ENCODE measurements around the gene KRTAP4-16. TPM values are rescaled to one million over a fixed set of nuclear protein-coding genes. Genes with fewer than 3 reads are reported as not detected.
A peak's percentile ranks its signal among the peaks of the same experiment; 100 is the strongest.
"Not testable (repeated sequence)": the region's sequence is repeated elsewhere in the genome, so short reads cannot be mapped to it uniquely, and the experiment has no call there.

The KRTAP4-16 gene
- polyA plus RNA-seq, 2 of the 4 experiments (the other 2 are of a cell fraction): not detected

GRCh38 chr17:41065829-41066624 lies 36.0 kb downstream of the KRTAP4-16 start, which contains the start of gene KRTAP2-4:
Gene KRTAP2-4 (minus strand): TSS chr17:41065879. CDS start chr17:41065845, 34 bp downstream.
- POLR2A ChIA-PET: no interaction called here
- ATAC-seq (0 out of 6 replicates have a peak, but pooled peaks have one; percentile 32 to 38), DNase-seq (ENCODE audit: low read depth in 1 of 2, low spot score in 1 of 2) (peak; percentile 24 to 35), FAIRE-seq (peak; percentile 81)
- CTCF ChIA-PET: interaction anchor here (1.7 kb wide), 1 partner anchor 156 kb away, joined by 4 read pairs; no protein-coding TSS in a partner anchor
- peaks cover 18% of the 10 kb centered on the region for H3K4me1 ChIP-seq
- H3K4me3 ChIP-seq: no peak within 1 kb of the TSS
- H3K27ac ChIP-seq: peak within 1 kb of the TSS in 1 of 2 experiments; percentile 41; a peak in 2 of 6 replicates
- no peak within 1 kb of the TSS for H3K4me2 ChIP-seq
- 80% methylated on average over 6 of the region's 6 CpGs for WGBS (ENCODE audit: missing lambda C conversion rate)
- no peak for TF ChIP-seq NPAS2 (CRISPR knock-in tag; IDR thresholded peaks at IDR 0.05; ENCODE audit: borderline replicate concordance)
- TF ChIP-seq RNF2 (IDR thresholded peaks at IDR 0.05; ENCODE audit: borderline replicate concordance, low read depth): no peak
- no peak for TF ChIP-seq FOSB (CRISPR knock-in tag; IDR thresholded peaks at IDR 0.05)
- no peak for TF ChIP-seq KDM1A (IDR thresholded peaks at IDR 0.05; ENCODE audit: low read depth)
- TF ChIP-seq CBX2 (IDR thresholded peaks at IDR 0.05; ENCODE audit: borderline replicate concordance, low read depth): no peak
- no peak for TF ChIP-seq RCOR1 (IDR thresholded peaks at IDR 0.05; ENCODE audit: low read depth, low read length)
- no peak for TF ChIP-seq ZSCAN20 (CRISPR knock-in tag; IDR thresholded peaks at IDR 0.05)
- TF ChIP-seq, protein P1, sequence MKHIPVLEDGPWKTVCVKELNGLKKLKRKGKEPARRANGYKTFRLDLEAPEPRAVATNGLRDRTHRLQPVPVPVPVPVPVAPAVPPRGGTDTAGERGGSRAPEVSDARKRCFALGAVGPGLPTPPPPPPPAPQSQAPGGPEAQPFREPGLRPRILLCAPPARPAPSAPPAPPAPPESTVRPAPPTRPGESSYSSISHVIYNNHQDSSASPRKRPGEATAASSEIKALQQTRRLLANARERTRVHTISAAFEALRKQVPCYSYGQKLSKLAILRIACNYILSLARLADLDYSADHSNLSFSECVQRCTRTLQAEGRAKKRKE (CRISPR knock-in tag; IDR thresholded peaks at IDR 0.05; ENCODE audit: low read depth): no peak
- 0 out of 2 replicates have a peak, but pooled peaks have one; percentile 37 for TF ChIP-seq MAX (IDR thresholded peaks at IDR 0.05)
- no peak for TF ChIP-seq ZFP36 (IDR thresholded peaks at IDR 0.05; ENCODE audit: borderline replicate concordance, partially characterized antibody)
- TF ChIP-seq REST (IDR thresholded peaks at IDR 0.05): no peak
- no peak for TF ChIP-seq EP300 (IDR thresholded peaks at IDR 0.05)
- TF ChIP-seq MAZ (IDR thresholded peaks at IDR 0.05; ENCODE audit: borderline replicate concordance, low read depth, low read length): no peak
- TF ChIP-seq JUNB (IDR thresholded peaks at IDR 0.05): 0 out of 2 replicates have a peak, but pooled peaks have one; percentile 16
- TF ChIP-seq ZNF302 (CRISPR knock-in tag; IDR thresholded peaks at IDR 0.05): no peak
- TF ChIP-seq FOSL2 (IDR thresholded peaks at IDR 0.05): no peak
- peak; percentile 60 for TF ChIP-seq FOSL2 (CRISPR knock-in tag; IDR thresholded peaks at IDR 0.05)
- peak in 1 of 2 experiments; percentile 61; a peak in 2 of 4 replicates for TF ChIP-seq CEBPB (IDR thresholded peaks at IDR 0.05)
- no peak for TF ChIP-seq FOXS1 (CRISPR knock-in tag; IDR thresholded peaks at IDR 0.05)
- no peak for TF ChIP-seq BHLHE40 (IDR thresholded peaks at IDR 0.05; ENCODE audit: low read depth, low read length)
- no peak for TF ChIP-seq HOXB13 (CRISPR knock-in tag; IDR thresholded peaks at IDR 0.05; ENCODE audit: low read depth)
- TF ChIP-seq BCL3 (IDR thresholded peaks at IDR 0.05): no peak
- H3K9me3 ChIP-seq: no peaks in the 10 kb centered on the region

- POLR2A ChIA-PET: not testable (repeated sequence)
These were observed 36.9 kb downstream of the KRTAP4-16 start for GRCh38 chr17:41065016-41065689.

More at GRCh38 chr17:41065016-41065689, 36.9 kb downstream of the KRTAP4-16 start:
- H3K9me3 ChIP-seq; H3K4me2 ChIP-seq; ATAC-seq; H3K4me3 ChIP-seq; H3K27ac ChIP-seq; FAIRE-seq; DNase-seq (ENCODE audit: low read depth in 1 of 2, low spot score in 1 of 2): not testable (repeated sequence)
- 65% methylated on average over 7 of the region's 16 CpGs for WGBS (ENCODE audit: missing lambda C conversion rate)
- H3K4me1 ChIP-seq: peaks cover 24% of the 10 kb centered on the region
- CTCF ChIA-PET: interaction anchor here (1.0 to 1.4 kb wide), 2 partner anchors 485 to 598 kb away, joined by 3 to 4 read pairs; no protein-coding TSS in a partner anchor

Measured in A549 (cell line).